Thoracic aorta (tissue), 2 donors: ENCODE measurements around the gene RGCC. TPM values are rescaled to one million over a fixed set of nuclear protein-coding genes. Genes with fewer than 3 reads are reported as not detected.
"Not testable (repeated sequence)": the region's sequence is repeated elsewhere in the genome, so short reads cannot be mapped to it uniquely, and the experiment has no call there.

Experiments used
- ATAC-seq: fragments of 150-250 bp; one replicate; pipeline ENCODE4 v1.8.0; 2017; ENCODE audit warnings: low read depth; ENCODE audit not compliant: insufficient number of reproducible peaks, low FRiP score
- DNase-seq: peaks from one replicate; pipeline ENCODE4 v3.0.0-alpha.2; 2020; ENCODE audit warnings: low spot score
- H3K27ac ChIP-seq, 2 donors: fragments of 200-600 bp; sonication (generic); 1 replicate in 1 of 2; 2 replicates in 1 of 2; pipeline ENCODE4 v1.5.1; 2016; ENCODE audit warnings: mild to moderate bottlenecking in 2 of 2, moderate library complexity in 2 of 2
- H3K27me3 ChIP-seq: fragments of 200-600 bp; sonication (generic); replicated peaks from 2 replicates; pipeline ENCODE4 v1.6.0; 2016; ENCODE audit warnings: mild to moderate bottlenecking; ENCODE audit not compliant: insufficient read depth
- H3K36me3 ChIP-seq: fragments of 200-600 bp; sonication (generic); one replicate; pipeline ENCODE4 v1.5.1; 2016
- H3K4me1 ChIP-seq, 2 donors: fragments of 200-600 bp; sonication (generic); 1 replicate in 1 of 2; 2 replicates in 1 of 2; pipeline versions ENCODE4 v1.5.1 to v1.6.0; 2016; ENCODE audit warnings: low read depth in 2 of 2, mild to moderate bottlenecking in 1 of 2; ENCODE audit not compliant: control insufficient read depth in 1 of 2
- H3K4me3 ChIP-seq: fragments of 200-600 bp; sonication (generic); 2 replicates; pipeline ENCODE4 v1.5.1; 2016; ENCODE audit warnings: mild to moderate bottlenecking
- H3K9me3 ChIP-seq: fragments of 200-600 bp; sonication (generic); 2 replicates; pipeline ENCODE4 v1.5.1; 2016
- total RNA-seq, 2 donors: library from RNA; depleted of rRNA; stranded (reverse); fragments of >200 nt; gene quantifications; one replicate each; pipeline versions ENCODE4 v1.1.0 to v1.2.3, GENCODE V29; 2016
- TF ChIP-seq, protein P1 (sequence below): fragments of 200-600 bp; sonication (generic); IDR thresholded peaks from one replicate; pipeline ENCODE4 v1.5.1; 2019; ENCODE audit warnings: antibody characterized with exemption

Gene RGCC
- total RNA-seq, 2 donors from 2014 or later, result 93.3 to 134 TPM

DNA sequence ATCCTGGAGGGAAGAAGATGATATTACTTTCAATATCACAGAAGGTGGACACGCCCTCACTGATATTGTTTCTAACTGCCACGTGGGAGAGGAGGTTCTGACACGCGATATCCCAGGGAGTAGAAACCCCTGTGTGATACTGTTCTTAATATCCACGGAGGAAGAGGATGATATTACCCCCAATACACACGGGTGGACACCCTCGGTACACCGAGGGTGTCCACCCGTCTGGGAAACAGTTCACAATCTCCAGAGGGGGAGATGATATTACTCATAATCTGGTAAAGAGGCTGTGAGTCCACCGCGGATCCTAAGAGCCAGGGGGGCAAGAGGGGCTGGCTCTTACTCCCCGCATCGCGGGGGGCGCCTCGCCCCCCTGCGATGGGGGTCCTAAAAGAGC is 29.7 kb upstream of the RGCC start:
- no peak overlapping the region for H3K27ac ChIP-seq
- DNase-seq (no peak), ATAC-seq (no peak)
- peak overlapping the region; percentile 9 for H3K4me3 ChIP-seq
- peaks cover 0 to 5% of the 10 kb centered on the region in 2 donors for H3K4me1 ChIP-seq
- no peaks in the 10 kb centered on the region for H3K9me3 ChIP-seq
- no peaks in the 10 kb centered on the region for H3K27me3 ChIP-seq
- H3K36me3 ChIP-seq, result no peaks in the 10 kb centered on the region
- TF ChIP-seq, protein P1, sequence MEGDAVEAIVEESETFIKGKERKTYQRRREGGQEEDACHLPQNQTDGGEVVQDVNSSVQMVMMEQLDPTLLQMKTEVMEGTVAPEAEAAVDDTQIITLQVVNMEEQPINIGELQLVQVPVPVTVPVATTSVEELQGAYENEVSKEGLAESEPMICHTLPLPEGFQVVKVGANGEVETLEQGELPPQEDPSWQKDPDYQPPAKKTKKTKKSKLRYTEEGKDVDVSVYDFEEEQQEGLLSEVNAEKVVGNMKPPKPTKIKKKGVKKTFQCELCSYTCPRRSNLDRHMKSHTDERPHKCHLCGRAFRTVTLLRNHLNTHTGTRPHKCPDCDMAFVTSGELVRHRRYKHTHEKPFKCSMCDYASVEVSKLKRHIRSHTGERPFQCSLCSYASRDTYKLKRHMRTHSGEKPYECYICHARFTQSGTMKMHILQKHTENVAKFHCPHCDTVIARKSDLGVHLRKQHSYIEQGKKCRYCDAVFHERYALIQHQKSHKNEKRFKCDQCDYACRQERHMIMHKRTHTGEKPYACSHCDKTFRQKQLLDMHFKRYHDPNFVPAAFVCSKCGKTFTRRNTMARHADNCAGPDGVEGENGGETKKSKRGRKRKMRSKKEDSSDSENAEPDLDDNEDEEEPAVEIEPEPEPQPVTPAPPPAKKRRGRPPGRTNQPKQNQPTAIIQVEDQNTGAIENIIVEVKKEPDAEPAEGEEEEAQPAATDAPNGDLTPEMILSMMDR, result no peak

DNA sequence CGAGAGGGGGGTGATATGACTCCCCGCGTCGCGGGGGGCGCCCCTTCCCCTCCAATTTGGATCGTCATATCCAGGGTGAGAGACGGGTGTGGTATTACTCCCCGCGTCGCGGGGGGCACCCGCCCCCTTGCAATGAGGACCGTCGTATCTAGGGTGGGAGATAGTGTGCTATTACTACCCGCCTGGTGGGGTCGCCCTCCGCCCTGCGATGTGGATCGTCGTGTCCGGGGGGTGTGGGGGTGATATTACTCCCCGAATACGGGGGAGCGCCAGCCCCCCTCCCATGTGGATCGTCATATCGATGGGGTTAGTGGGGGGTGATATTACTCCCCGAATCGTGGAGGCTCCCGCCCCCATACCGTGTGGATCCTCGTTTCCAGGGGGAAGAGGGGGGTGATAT is 29.2 kb upstream of the RGCC start:
- Histone ChIP-seq H3K27ac (no peak overlapping the region), H3K9me3 (no peaks in the 10 kb centered on the region), H3K36me3 (no peaks in the 10 kb centered on the region), H3K4me1 (peaks cover 0 to 5% of the 10 kb centered on the region in 2 donors), H3K27me3 (no peaks in the 10 kb centered on the region), H3K4me3 (peak overlapping the region; percentile 9)
- ATAC-seq, result no peak
- no peak for DNase-seq
- TF ChIP-seq, protein P1, result peak; percentile 21

DNA sequence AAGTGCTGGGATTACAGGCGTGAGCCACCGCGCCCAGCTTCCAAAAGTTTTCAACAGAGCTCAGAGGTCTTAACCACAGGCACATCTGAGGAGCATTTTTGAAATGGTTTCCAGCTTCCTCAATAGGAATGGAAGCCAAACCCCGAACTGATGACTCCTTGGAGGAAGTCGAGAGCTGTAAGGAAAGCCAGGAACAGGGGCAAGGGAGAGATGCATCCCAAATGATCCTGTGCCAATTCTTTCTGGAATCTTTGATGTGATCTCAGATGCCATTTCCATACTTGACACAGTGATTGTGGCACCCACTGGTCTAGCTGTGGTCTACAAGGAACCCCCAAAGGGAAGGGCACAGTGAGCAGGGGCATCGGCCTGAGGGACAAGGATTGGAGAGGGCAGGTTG is 23.3 kb upstream of the RGCC start:
- H3K4me1 ChIP-seq, DNase-seq, H3K36me3 ChIP-seq, H3K27ac ChIP-seq, H3K27me3 ChIP-seq, H3K9me3 ChIP-seq, ATAC-seq, H3K4me3 ChIP-seq: not testable (repeated sequence)

DNA sequence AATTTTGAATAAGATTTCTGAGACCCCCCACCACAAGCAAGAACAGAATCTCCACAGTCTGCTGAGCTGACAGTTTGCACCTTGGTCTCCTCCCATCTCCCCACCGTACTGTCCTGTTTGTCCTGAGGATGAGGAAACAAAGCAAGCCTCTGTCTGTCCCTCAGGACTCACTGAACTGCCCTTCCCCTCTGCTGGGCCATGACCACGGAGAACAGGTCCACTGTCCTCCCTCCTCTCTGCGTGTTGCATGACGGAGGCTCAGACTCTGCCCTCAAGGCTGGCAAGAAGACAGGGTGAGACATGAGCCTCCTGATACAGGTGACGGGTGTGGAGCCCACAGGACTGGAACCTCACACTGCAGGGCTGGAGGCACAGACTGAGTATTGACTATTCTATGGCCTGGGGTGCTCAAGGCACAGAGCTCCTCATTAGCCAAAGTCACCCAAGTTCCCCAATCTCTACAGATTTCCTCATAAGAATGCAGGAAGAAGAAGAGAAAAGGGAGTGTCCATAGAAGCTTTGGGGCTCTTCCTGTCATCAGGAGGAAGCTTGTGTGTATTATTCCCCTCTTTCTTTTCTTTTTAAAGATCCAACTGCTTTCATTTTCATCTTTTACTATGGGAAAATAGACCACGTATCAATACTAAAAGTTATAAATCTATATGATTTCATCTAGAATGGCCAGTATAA is 22.4 kb upstream of the RGCC start:
- Histone ChIP-seq H3K4me3 (no peak overlapping the region), H3K27ac (no peak overlapping the region), H3K36me3 (no peaks in the 10 kb centered on the region), H3K27me3 (no peaks in the 10 kb centered on the region), H3K9me3 (no peaks in the 10 kb centered on the region), H3K4me1 (no peaks in the 10 kb centered on the region)
- DNase-seq (no peak), ATAC-seq (no peak)
- TF ChIP-seq, protein P1, result no peak

DNA sequence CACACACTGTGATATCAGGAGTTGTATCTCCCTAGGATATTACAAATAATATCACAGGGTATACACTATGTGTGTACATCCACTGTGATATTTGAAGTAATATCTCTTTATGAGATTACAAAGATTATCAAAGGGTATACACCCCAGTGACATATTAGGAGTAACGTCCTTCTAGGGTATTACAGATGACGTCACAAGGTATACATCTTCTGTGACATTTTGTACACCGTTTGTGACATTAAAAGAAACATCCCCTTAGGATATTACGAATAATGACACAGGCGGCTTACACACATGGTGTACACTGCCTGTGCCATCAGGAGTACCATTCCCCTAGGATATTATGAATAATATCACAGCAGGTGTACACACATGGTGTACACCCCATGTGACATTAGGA is 13.4 kb upstream of the RGCC start:
- no peaks in the 10 kb centered on the region for H3K36me3 ChIP-seq
- no peaks in the 10 kb centered on the region for H3K27me3 ChIP-seq
- no peaks in the 10 kb centered on the region for H3K4me1 ChIP-seq
- ATAC-seq (no peak), DNase-seq (no peak)
- no peak overlapping the region for H3K27ac ChIP-seq
- no peak overlapping the region for H3K4me3 ChIP-seq
- TF ChIP-seq, protein P1, result no peak
- no peaks in the 10 kb centered on the region for H3K9me3 ChIP-seq

DNA sequence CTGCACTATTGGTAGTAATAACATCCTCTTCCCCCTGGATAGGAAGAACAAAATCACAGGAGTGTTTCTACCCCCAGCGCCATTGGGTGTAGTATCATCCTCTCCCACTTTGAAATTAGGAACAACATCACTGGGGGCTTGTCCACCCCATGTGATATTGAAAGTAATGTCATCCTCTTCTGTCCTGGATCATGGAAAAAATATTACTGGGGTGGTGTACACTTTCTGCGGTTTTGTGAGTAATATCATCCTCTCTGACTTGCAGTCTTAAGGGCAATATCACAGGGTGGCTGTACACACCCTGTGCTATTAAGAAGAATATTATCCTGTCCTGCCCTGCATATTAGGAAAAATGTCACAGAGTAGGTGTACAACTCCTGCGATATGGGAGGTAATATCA is 4.9 kb upstream of the RGCC start:
- no peaks in the 10 kb centered on the region for H3K36me3 ChIP-seq
- TF ChIP-seq, protein P1, result no peak
- H3K27me3 ChIP-seq, result no peaks in the 10 kb centered on the region
- no peak overlapping the region for H3K27ac ChIP-seq
- ATAC-seq (no peak), DNase-seq (no peak)
- no peak overlapping the region for H3K4me3 ChIP-seq
- H3K4me1 ChIP-seq, result peaks cover 0 to 3% of the 10 kb centered on the region in 2 donors
- H3K9me3 ChIP-seq, result no peaks in the 10 kb centered on the region
